DND-41 (cell line): ENCODE measurements around the gene TTC19.
A peak's percentile ranks its signal among the peaks of the same experiment; 100 is the strongest.

Experiments
- ATAC-seq: fragments of 200-7000 bp; cut with Tn5 transposase; 3 replicates; pipeline ENCODE4 v1.9.1; 2021; ENCODE audit warnings: low read depth; ENCODE audit not compliant: insufficient read depth
- DNase-seq: peaks from one replicate; pipeline ENCODE4 v3.0.0-alpha.2; 2020
- H2AFZ ChIP-seq: 2 replicates; pipeline ENCODE4 v1.6.0; 2012; ENCODE audit warnings: low read depth, low read length
- H3K27ac ChIP-seq: 2 replicates; pipeline ENCODE4 v1.5.1; 2012; ENCODE audit warnings: low read length, inconsistent platforms
- H3K27me3 ChIP-seq: fragments of 200-600 bp; sonication (generic); 2 replicates; pipeline ENCODE4 v1.6.0; 2012; ENCODE audit warnings: low read length, mild to moderate bottlenecking, inconsistent platforms; ENCODE audit not compliant: insufficient read depth, poor library complexity
- H3K36me3 ChIP-seq: 2 replicates; pipeline ENCODE4 v1.5.1; 2012; ENCODE audit warnings: low read length, inconsistent platforms; ENCODE audit not compliant: insufficient read depth
- H3K4me1 ChIP-seq: 2 replicates; pipeline ENCODE4 v1.5.1; 2012; ENCODE audit warnings: mild to moderate bottlenecking, low read length; ENCODE audit not compliant: insufficient read depth
- H3K4me2 ChIP-seq: 2 replicates; pipeline ENCODE4 v1.6.0; 2012; ENCODE audit warnings: mild to moderate bottlenecking, moderate library complexity, low read length, inconsistent platforms; ENCODE audit not compliant: insufficient read depth
- H3K4me3 ChIP-seq, 2 experiments: fragments of 200-600 bp in 1 of 2; shearing (Covaris generic) in 1 of 2; 2 replicates each; pipeline ENCODE4 v1.5.1; 2012 to 2016; ENCODE audit warnings: inconsistent platforms in 2 of 2, low read length in 2 of 2, mild to moderate bottlenecking in 2 of 2, low read depth in 1 of 2, moderate library complexity in 1 of 2
- H3K79me2 ChIP-seq: 2 replicates; pipeline ENCODE4 v1.6.0; 2012; ENCODE audit warnings: low read length, inconsistent platforms; ENCODE audit not compliant: insufficient read depth
- H3K9ac ChIP-seq: 2 replicates; pipeline ENCODE4 v1.6.0; 2012; ENCODE audit warnings: low read depth, mild to moderate bottlenecking, inconsistent platforms, low read length, moderate library complexity
- H3K9me3 ChIP-seq: 2 replicates; pipeline ENCODE4 v1.5.1; 2012; ENCODE audit warnings: low read length, moderate library complexity, mild to moderate bottlenecking, inconsistent platforms; ENCODE audit not compliant: insufficient read depth, severe bottlenecking
- H4K20me1 ChIP-seq: 2 replicates; pipeline ENCODE4 v1.6.0; 2012; ENCODE audit warnings: low read length; ENCODE audit not compliant: insufficient read depth
- EZH2 ChIP-seq: IDR thresholded peaks from 3 replicates; pipeline ENCODE4 v1.6.1; 2012; ENCODE audit warnings: borderline replicate concordance, low read depth, mild to moderate bottlenecking, moderate library complexity, low read length, inconsistent platforms; ENCODE audit not compliant: severe bottlenecking
- TF ChIP-seq, protein P1 (sequence below): IDR thresholded peaks from 2 replicates; pipeline ENCODE4 v1.5.1; 2012; ENCODE audit warnings: borderline replicate concordance, low read length, moderate library complexity, mild to moderate bottlenecking; ENCODE audit not compliant: poor library complexity, severe bottlenecking; ENCODE audit errors: extremely low read depth

TTC19 gene, protein sequence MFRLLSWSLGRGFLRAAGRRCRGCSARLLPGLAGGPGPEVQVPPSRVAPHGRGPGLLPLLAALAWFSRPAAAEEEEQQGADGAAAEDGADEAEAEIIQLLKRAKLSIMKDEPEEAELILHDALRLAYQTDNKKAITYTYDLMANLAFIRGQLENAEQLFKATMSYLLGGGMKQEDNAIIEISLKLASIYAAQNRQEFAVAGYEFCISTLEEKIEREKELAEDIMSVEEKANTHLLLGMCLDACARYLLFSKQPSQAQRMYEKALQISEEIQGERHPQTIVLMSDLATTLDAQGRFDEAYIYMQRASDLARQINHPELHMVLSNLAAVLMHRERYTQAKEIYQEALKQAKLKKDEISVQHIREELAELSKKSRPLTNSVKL

DNA sequence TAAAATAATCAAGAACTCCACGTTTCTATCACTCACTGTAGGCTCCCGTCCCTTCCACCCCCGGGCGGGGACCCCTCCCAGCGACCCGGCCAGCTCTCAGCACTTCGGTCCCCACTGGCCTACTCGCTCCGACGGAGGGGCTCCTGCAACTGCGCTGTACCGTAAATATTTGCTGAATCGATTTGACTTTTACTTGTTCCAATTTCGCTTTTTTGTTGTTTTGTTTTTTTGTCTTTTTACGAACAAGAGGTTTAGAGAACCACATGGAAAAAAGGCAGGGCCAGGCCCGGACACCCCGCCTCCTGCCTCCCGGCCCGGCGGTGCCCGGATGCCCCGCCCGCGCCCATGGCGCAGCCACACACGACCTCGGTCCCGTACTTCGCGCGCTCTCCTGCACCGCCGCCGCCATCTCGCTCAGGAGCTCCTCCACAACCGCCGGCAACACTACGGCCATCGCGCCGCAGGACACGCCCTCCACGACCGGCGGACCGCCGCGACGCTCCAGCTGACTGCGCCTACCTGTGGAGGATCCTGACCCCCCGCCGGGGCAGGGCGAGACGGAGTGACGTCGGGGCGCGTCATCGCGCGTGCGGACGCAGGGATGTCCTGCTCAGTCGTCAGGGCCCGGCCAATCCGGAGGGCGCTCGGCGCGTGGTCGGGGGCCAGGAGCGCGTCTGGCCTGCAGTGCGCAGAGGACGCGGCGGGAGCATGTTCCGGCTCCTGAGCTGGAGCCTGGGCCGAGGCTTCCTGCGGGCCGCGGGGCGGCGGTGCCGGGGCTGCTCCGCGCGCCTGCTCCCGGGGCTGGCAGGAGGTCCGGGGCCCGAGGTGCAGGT is at the start of gene TTC19, which contains the start of gene ZSWIM7:
TSS of gene TTC19 (plus strand) at position 684 of the 833 bp plus-strand sequence. CDS start at position 709, 25 bp downstream.
TSS of gene ZSWIM7 (minus strand) at position 564 of the 833 bp plus-strand sequence. CDS start at position 454, 110 bp downstream.
- Histone ChIP-seq H3K9ac (peak within 1 kb of the TSS; percentile 88), H3K79me2 (peaks cover 52% of the 10 kb centered on the region), H3K27me3 (no peaks in the 10 kb centered on the region), H3K4me3 (peak within 1 kb of the TSS; percentile 90 to 95), H3K4me2 (peak within 1 kb of the TSS; percentile 78), H3K9me3 (no peaks in the 10 kb centered on the region), H3K36me3 (peaks cover 35% of the 10 kb centered on the region), H4K20me1 (peaks cover 14% of the 10 kb centered on the region; the same call in 1 of the 2 replicates), H2AFZ (peak within 1 kb of the TSS; percentile 97), H3K4me1 (peaks cover 39% of the 10 kb centered on the region), H3K27ac (peak within 1 kb of the TSS; percentile 92)
- peak; percentile 91 for DNase-seq
- peak; percentile 85 for ATAC-seq
- TF ChIP-seq, protein P1, sequence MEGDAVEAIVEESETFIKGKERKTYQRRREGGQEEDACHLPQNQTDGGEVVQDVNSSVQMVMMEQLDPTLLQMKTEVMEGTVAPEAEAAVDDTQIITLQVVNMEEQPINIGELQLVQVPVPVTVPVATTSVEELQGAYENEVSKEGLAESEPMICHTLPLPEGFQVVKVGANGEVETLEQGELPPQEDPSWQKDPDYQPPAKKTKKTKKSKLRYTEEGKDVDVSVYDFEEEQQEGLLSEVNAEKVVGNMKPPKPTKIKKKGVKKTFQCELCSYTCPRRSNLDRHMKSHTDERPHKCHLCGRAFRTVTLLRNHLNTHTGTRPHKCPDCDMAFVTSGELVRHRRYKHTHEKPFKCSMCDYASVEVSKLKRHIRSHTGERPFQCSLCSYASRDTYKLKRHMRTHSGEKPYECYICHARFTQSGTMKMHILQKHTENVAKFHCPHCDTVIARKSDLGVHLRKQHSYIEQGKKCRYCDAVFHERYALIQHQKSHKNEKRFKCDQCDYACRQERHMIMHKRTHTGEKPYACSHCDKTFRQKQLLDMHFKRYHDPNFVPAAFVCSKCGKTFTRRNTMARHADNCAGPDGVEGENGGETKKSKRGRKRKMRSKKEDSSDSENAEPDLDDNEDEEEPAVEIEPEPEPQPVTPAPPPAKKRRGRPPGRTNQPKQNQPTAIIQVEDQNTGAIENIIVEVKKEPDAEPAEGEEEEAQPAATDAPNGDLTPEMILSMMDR, result peak; percentile 19
- TF ChIP-seq EZH2, result no peak

DNA sequence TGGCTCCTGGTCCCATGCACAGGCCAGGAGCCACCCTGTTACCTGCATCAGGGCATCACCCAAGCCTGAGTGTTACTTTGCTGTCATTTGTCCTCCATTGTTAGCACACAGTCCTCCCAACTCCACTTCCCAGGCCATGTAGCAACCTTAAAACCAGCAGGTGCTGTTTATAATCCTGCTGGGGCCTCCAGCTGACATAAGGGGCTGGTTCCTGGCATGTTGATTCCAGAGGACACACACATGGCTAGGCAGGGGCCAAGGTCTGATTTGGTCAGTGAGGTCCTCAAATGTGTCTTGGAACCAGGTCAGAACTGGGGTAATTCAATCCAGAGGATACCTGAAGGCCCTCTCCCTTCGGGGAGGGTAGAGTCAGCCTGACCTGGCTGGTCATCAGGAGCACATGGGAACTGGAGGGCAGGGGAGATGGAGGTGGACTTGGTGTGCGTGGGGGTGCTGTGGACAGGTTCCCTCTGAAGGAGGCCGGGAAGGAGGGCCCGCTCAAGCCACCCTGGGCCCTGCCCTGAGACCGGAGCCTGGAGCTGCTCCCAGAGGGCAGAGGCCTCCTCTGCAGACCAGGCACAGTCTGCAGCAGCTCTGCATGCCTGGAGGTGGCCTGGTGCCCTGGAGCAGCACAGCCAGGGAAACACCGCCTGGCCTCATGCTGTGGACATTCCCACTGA is 48.1 kb upstream of the TTC19 start:
- Histone ChIP-seq H3K36me3 (no peaks in the 10 kb centered on the region), H3K27me3 (no peaks in the 10 kb centered on the region), H3K9me3 (no peaks in the 10 kb centered on the region), H3K4me2 (no peak overlapping the region), H3K27ac (no peak overlapping the region), H3K79me2 (no peaks in the 10 kb centered on the region), H3K4me3 (no peak overlapping the region), H3K4me1 (no peaks in the 10 kb centered on the region), H2AFZ (no peak overlapping the region), H4K20me1 (no peaks in the 10 kb centered on the region), H3K9ac (no peak overlapping the region)
- no peak for DNase-seq
- TF ChIP-seq, protein P1, result no peak
- TF ChIP-seq EZH2, result no peak
- ATAC-seq, result no peak

DNA sequence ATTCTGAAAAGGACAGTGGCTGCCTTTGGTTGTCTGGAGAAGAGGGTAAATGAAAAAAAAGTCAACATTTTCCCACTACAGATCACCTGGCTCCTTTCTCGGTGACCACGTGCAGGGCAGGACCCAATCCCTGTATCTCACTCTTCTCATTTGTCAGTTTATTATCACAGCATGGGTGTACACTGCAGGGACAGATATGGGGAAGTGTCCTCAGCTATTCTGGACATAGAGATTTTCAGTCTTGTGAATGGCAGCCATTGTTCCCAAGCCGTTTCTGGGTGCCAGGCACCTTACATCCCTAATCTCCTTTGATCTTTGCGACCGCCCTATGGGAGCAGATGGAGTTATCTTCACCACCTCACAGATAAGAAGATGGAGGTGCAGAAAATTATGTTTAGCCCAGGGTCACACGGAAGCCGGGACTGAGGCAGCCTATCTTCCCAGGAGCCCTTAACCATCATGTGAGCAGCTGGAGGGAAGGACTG is 47.5 kb upstream of the TTC19 start:
- Histone ChIP-seq H3K9me3 (no peaks in the 10 kb centered on the region), H3K4me3 (no peak overlapping the region), H2AFZ (no peak overlapping the region), H3K4me2 (no peak overlapping the region), H3K36me3 (no peaks in the 10 kb centered on the region), H3K79me2 (no peaks in the 10 kb centered on the region), H3K27me3 (no peaks in the 10 kb centered on the region), H3K9ac (no peak overlapping the region), H3K4me1 (no peaks in the 10 kb centered on the region), H4K20me1 (no peaks in the 10 kb centered on the region), H3K27ac (no peak overlapping the region)
- DNase-seq (no peak), ATAC-seq (no peak)
- no peak for TF ChIP-seq EZH2
- TF ChIP-seq, protein P1, result no peak
